ENCODE results near the gene ARL15. TPM values are rescaled to one million over a fixed set of nuclear protein-coding genes. Genes with fewer than 3 reads are reported as not detected.

Gene ARL15
- total and polyA plus RNA-seq, 2 of the 8 experiments (the other 6 are each of a cell fraction or from before 2014, with no cell fraction given) = 9.9 to 21.2 TPM

DNA sequence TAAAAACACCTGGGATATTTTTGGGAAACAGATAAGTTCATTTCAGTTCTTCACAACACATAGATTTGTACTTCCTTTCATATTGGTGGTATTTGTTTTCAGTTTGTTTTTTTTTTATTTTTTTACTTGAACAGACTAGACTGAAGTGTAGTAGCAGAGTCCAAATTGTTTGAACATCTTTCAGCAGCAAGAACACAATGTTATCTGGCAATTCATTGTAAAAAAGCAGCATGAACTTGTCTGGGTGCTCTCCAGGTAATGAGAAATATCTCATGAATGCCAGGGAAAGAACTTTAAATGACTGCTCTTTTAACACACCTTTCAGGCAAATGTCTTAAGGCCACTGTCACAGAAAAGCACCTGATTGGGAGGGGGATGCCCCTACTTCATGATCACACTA lies 113.4 kb downstream of the ARL15 start:
- no peak overlapping the region for H3K9ac ChIP-seq (replicated peaks in 1 of 4; ENCODE audit: extremely low read depth in 1 of 4, low read depth in 3 of 4, low read length in 3 of 4)
- H3K23ac ChIP-seq (ENCODE audit: insufficient read length) = no peak overlapping the region
- H2AFZ ChIP-seq (ENCODE audit: low read length) = no peak overlapping the region
- H2BK5ac ChIP-seq (ENCODE audit: low read depth, low read length) = no peak overlapping the region
- H2AK5ac ChIP-seq (ENCODE audit: low read depth, low read length) = no peak overlapping the region
- no peak overlapping the region for H4K5ac ChIP-seq (ENCODE audit: insufficient read length, low read depth, low read length)
- H2BK120ac ChIP-seq (replicated peaks; ENCODE audit: low read depth, low read length) = no peak overlapping the region
- no peak overlapping the region for H4K8ac ChIP-seq (ENCODE audit: extremely low read depth, insufficient read depth, low read length)
- H3K56ac ChIP-seq (replicated peaks; ENCODE audit: insufficient read length, low read depth, low read length) = no peak overlapping the region
- H3K79me2 ChIP-seq (ENCODE audit: control insufficient read depth in 1 of 2, insufficient read depth in 2 of 2, low read length in 2 of 2) = peaks cover 0 to 4% of the 10 kb centered on the region in 2 experiments; a peak in 1 of 4 replicates
- TF ChIP-seq RNF2 (IDR thresholded peaks at IDR 0.05; ENCODE audit: borderline replicate concordance, low read depth, low read length, missing control alignments, poor library complexity, severe bottlenecking) = no peak
- no peak for TF ChIP-seq SP2 (IDR thresholded peaks at IDR 0.05; ENCODE audit: low read length)
- TF ChIP-seq, protein P1, sequence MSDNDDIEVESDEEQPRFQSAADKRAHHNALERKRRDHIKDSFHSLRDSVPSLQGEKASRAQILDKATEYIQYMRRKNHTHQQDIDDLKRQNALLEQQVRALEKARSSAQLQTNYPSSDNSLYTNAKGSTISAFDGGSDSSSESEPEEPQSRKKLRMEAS (IDR thresholded peaks at IDR 0.05) = no peak
- no peak for TF ChIP-seq EP300 (IDR thresholded peaks at IDR 0.05; ENCODE audit: borderline replicate concordance in 1 of 2, low read depth in 2 of 2, low read length in 2 of 2)
- no peak for TF ChIP-seq SAP30 (IDR thresholded peaks at IDR 0.05; ENCODE audit: insufficient read depth, insufficient replicate concordance, low read length)
- no peak for TF ChIP-seq SRF (IDR thresholded peaks at IDR 0.05; ENCODE audit: low read depth, low read length)
- TF ChIP-seq JUND (IDR thresholded peaks at IDR 0.05; ENCODE audit: low read length) = no peak
- no peak for TF ChIP-seq BRCA1 (IDR thresholded peaks at IDR 0.05; ENCODE audit: low read depth, low read length)
- no peak for TF ChIP-seq POLR2AphosphoS5 (IDR thresholded peaks at IDR 0.05; ENCODE audit: low read depth, low read length)
- no peak overlapping the region for H2BK15ac ChIP-seq (ENCODE audit: low read length)
- DNase-seq (ENCODE audit: low read depth in 1 of 2, low spot score in 2 of 2) (no peak), FAIRE-seq (no peak)
- H3K4me1 ChIP-seq (replicated peaks in 1 of 4; ENCODE audit: control insufficient read depth in 3 of 4, insufficient read depth in 4 of 4, low read length in 3 of 4) = 0 out of 7 replicates have a peak, but pooled peaks cover 0 to 4% (median 0%) of the 10 kb centered on the region in 4 experiments
- H2BK12ac ChIP-seq (ENCODE audit: low read depth, low read length) = no peak overlapping the region
- no peaks in the 10 kb centered on the region for H4K20me1 ChIP-seq (replicated peaks in 1 of 2; ENCODE audit: control insufficient read depth in 1 of 2, insufficient read depth in 2 of 2, low read length in 2 of 2)
- no peaks in the 10 kb centered on the region for H3K27me3 ChIP-seq (replicated peaks in 1 of 4; ENCODE audit: control insufficient read depth in 3 of 4, extremely low read depth in 1 of 4, insufficient read depth in 3 of 4, low read length in 3 of 4)
- H2BK20ac ChIP-seq (ENCODE audit: low read length) = no peak overlapping the region
- no peak overlapping the region for H3K4me3 ChIP-seq (ENCODE audit: extremely low read depth in 1 of 4, insufficient read depth in 2 of 4, low read depth in 3 of 4, low read length in 4 of 4)
- no peaks in the 10 kb centered on the region; the same call in 1 of the 2 replicates for H3K23me2 ChIP-seq (ENCODE audit: low read depth, low read length)
- H4K91ac ChIP-seq (replicated peaks; ENCODE audit: insufficient read length, low read length) = no peak overlapping the region
- H3K79me1 ChIP-seq (ENCODE audit: low read depth, low read length) = peaks cover 2% of the 10 kb centered on the region; the same call in 1 of the 2 replicates
- no peaks in the 10 kb centered on the region for H3K36me3 ChIP-seq (ENCODE audit: control insufficient read depth in 2 of 4, insufficient read depth in 4 of 4, low read length in 3 of 4)
- no peak overlapping the region for H3K4me2 ChIP-seq (ENCODE audit: insufficient read depth in 1 of 2, low read depth in 2 of 2, low read length in 2 of 2)
- ChIA-PET POLR2A (ENCODE audit: partially characterized antibody) (no interaction called here), CTCF (ENCODE audit: partially characterized antibody) (interaction anchor here (1.0 kb wide), 1 partner anchor 11 kb away, joined by 3 read pairs; no protein-coding TSS in a partner anchor)
- H3K18ac ChIP-seq (ENCODE audit: extremely low read depth, low read length) = no peak overlapping the region
- no peak overlapping the region for H3K27ac ChIP-seq (ENCODE audit: low read depth, low read length)
- no peak overlapping the region for H3K14ac ChIP-seq (ENCODE audit: insufficient read length)
- H3K4ac ChIP-seq (replicated peaks; ENCODE audit: insufficient read length, low read depth, low read length) = no peak overlapping the region
- no peaks in the 10 kb centered on the region for H3K9me3 ChIP-seq (ENCODE audit: insufficient read depth in 2 of 2, low read depth in 1 of 2, low read length in 1 of 2)

All from H1 (cell line).